Daoy (cell line): ENCODE measurements around the gene HCFC1. TPM values are rescaled to one million over a fixed set of nuclear protein-coding genes. Genes with fewer than 3 reads are reported as not detected.
"Not testable (repeated sequence)": the region's sequence is repeated elsewhere in the genome, so short reads cannot be mapped to it uniquely, and the experiment has no call there.

Experiments
- DNase-seq: peaks from one replicate; pipeline ENCODE4 v3.0.0-alpha.2; 2015; ENCODE audit warnings: low read depth
- total RNA-seq: library from RNA; depleted of rRNA; stranded (reverse); fragments of >200 nt; shearing (Covaris generic); gene quantifications from 2 replicates; pipeline ENCODE4 v1.2.3, GENCODE V29; 2014

Gene HCFC1
- total RNA-seq, 1 experiment from 2014 or later: 38.1 TPM

- no peak for DNase-seq
Measured at GRCh38 chrX:154008521-154008920, 36.9 kb upstream of the HCFC1 start.

- no peak for DNase-seq
Measured at GRCh38 chrX:154006947-154007346, 35.3 kb upstream of the HCFC1 start.

- no peak for DNase-seq
Measured at GRCh38 chrX:154004315-154004714, 32.7 kb upstream of the HCFC1 start.

GRCh38 chrX:154002215-154002719 is 30.6 kb upstream of the HCFC1 start:
- DNase-seq: peak; percentile 82

- no peak for DNase-seq
Measured at GRCh38 chrX:154000051-154000450, 28.4 kb upstream of the HCFC1 start.

- DNase-seq: no peak
Measured at GRCh38 chrX:153999359-154000037, 27.9 kb upstream of the HCFC1 start.

GRCh38 chrX:153995504-153995903 is 23.9 kb upstream of the HCFC1 start:
- DNase-seq: no peak

- DNase-seq: not testable (repeated sequence)
Measured at GRCh38 chrX:153994398-153994797, 22.8 kb upstream of the HCFC1 start.

- DNase-seq: no peak
Measured at GRCh38 chrX:153993978-153994377, 22.4 kb upstream of the HCFC1 start.

GRCh38 chrX:153993079-153993478 is 21.5 kb upstream of the HCFC1 start:
- no peak for DNase-seq

- no peak for DNase-seq
Measured at GRCh38 chrX:153992180-153992579, 20.6 kb upstream of the HCFC1 start.

- DNase-seq: no peak
Measured at GRCh38 chrX:153991013-153991580, 19.5 kb upstream of the HCFC1 start.

GRCh38 chrX:153989973-153990655 is 18.5 kb upstream of the HCFC1 start:
- no peak for DNase-seq

- no peak for DNase-seq
Measured at GRCh38 chrX:153988493-153988892, 16.9 kb upstream of the HCFC1 start.

- DNase-seq: no peak
Measured at GRCh38 chrX:153984351-153985178, 12.9 kb upstream of the HCFC1 start.

- no peak for DNase-seq
Measured at GRCh38 chrX:153983321-153983801, 11.7 kb upstream of the HCFC1 start.

- no peak for DNase-seq
Measured at GRCh38 chrX:153981771-153982533, 10.3 kb upstream of the HCFC1 start.

- DNase-seq: no peak
Measured at GRCh38 chrX:153981231-153981630, 9.6 kb upstream of the HCFC1 start.

GRCh38 chrX:153980394-153980793 is 8.8 kb upstream of the HCFC1 start:
- DNase-seq: not testable (repeated sequence)

GRCh38 chrX:153974726-153975286 is 3.2 kb upstream of the HCFC1 start:
- no peak for DNase-seq
